Activated CD4-positive, alpha-beta T cell treated with anti-CD3 and anti-CD28 coated beads, Interleukin-2, amount 50 U/mL, for 16 hours (primary cell): ENCODE results near the gene PDLIM5.

Experiments
- DNase-seq: peaks from one replicate; pipeline ENCODE4 v3.0.0-alpha.2; 2020

Gene PDLIM5

DNA sequence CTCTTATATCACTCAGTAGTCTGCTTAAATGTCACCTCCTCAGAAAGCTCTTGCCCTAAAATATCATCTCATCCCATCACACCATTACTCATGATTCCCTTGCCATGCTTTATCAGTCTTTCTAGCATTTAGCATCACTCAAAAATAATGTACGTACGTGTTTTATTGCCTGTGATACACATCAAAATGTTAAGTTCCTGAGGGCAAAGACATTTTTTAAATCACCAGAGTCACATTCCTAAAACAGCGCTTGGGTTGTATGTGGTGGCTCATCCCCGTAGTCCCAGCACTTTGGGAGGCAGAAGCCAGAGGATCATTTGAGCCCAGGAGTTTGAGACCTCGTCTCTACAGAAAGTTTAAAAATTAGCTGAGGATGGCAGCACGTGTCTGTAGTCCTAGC, 21.3 kb upstream of the PDLIM5 start:
- no peak for DNase-seq

DNA sequence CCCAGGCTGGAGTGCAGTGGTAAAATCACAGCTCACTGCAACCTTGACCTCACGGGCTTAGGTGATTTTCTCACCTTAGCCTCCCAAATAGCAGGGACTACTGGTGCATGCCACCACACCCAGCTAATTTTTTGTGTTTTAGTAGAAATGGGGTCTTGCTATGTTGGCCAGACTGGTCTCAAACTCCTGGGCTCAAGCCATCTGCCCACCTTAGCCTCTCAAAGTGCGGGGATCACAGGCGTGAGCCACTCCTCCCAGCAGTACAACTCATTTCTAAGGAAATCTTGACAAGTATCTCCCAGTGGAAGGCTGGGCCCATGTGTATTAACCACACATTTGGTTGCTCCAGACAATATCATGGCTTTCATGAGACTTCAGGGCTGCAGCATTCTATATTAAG, 20.4 kb upstream of the PDLIM5 start:
- DNase-seq: no peak

DNA sequence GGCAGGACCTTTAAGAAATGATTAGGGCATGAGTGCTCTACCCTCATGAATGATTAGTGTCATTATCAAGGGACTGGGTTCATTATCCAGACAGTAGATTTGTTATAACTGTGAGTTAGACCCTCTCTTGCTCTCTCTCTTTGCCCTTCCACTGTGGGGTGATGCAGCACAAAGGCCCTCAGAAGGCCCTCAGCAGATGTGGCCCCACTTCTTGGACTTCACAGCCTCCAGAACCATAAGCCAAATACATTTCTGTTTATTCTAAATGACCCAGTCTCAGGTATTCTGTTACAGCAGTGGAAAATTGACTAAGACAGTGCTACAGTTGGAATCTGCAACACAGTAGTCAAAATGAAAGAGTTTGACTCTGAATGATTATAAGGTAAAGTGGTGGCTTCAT, 17.2 kb upstream of the PDLIM5 start:
- DNase-seq: no peak

DNA sequence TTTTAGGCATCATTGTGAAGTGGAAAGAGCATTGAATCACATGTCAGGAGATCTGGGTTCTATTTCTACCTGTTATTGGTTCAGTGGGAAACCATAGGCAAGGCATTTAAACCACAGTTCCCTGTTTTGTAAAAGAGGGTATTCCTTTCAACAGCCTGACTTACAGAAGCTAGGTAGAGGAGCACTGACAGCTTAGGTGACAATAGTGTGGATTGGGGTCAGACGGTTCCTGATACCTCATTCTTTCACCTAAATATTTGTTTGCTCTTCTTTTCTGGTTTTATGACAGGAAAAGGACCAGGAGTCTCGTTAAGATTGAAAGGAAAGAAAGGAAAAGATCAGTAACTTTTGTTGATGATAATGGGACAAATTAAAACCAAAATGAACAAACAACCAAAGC, 15.9 kb upstream of the PDLIM5 start:
- DNase-seq: no peak

DNA sequence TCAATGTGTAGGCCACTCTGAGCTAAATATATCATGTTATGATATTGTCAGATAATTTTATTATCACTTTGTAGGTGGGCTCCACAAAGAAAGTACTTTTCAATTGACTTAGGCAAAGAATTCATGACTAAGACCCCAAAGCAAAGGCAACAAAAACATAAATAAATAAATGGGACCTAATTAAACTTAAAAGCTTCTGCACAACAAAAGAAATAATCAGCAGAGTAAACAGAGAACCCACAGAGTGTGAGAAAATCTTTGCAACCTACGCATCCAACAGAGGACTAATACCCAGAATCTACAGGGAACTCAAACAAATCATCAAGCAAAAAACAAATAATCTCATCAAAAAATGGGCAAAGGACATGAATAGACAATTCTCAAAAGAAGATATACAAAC, 15.2 kb upstream of the PDLIM5 start:
- DNase-seq: no peak

DNA sequence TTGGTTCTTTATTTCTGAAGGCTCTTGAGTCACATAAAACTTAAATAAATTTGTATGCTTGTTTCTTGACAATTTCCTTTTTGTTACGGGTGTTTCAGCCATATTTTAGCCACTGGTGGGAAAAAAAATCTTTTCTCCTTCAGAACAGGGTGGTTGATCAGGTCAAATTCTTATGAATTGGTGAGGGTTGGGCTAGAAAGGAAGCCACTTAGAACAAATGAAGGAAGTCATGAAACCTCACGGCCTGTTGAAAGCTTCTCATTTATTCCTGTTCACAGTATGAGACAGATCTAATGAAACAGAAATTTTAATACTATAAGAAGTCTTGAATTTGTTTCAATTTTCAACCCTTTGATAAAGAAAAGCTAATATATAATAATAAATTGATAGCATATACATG, 12.1 kb upstream of the PDLIM5 start:
- DNase-seq: no peak

- DNase-seq: no peak
These were observed 9.9 kb upstream of the PDLIM5 start for GRCh38 chr4:94441838-94442237.

DNA sequence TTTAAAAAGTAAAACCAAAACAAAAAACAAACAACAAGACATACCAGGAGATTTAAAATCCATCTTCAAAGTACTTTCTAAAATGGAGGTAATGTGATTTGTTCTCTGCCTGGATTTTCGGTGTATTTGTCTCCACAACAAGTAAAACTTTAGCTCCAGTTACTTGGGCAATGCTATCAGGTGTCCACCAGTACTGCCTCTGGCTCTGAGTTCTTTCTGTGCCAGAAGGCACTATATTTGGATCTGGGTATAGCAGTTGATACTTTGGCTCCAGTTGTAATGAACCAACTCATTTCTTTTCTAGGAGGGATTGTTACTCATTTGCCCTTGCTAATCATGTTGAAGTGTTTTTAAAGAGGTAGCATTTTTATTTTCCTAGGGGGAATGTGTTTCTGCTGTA, 9.5 kb upstream of the PDLIM5 start:
- DNase-seq: no peak

- no peak for DNase-seq
These were observed 5.4 kb upstream of the PDLIM5 start for GRCh38 chr4:94446386-94446785.

- DNase-seq: no peak
These were observed 3.9 kb upstream of the PDLIM5 start for GRCh38 chr4:94447754-94448411.

- DNase-seq: no peak
These were observed 2.8 kb upstream of the PDLIM5 start for GRCh38 chr4:94448815-94449375.

- no peak for DNase-seq
These were observed 569 bp upstream of the PDLIM5 start for GRCh38 chr4:94451051-94451694.

GRCh38 chr4:94452476-94453371, 982 bp downstream of the PDLIM5 start:
- no peak for DNase-seq

GRCh38 chr4:94453391-94453963, 1.7 kb downstream of the PDLIM5 start:
- DNase-seq: no peak

DNA sequence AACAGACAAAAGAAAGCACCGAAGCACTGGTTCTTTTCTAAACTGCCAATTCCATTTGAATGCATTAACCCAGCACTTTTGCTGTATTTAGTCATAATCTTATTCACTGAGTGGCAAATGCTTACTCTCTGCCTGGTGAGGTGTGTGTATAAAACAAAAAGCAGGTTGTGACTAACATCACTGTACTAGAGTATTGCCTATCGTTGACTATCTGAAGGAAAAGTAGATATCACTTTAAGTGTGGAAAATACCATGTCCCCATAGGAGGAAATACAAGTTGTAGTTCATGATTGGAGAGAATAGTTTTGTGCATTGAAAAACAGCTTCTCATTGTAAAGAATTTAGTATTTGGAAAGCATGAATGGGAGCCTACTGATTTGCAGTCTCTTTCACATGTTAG, 2.7 kb downstream of the PDLIM5 start:
- DNase-seq: no peak

GRCh38 chr4:94455081-94455480, 3.3 kb downstream of the PDLIM5 start:
- no peak for DNase-seq

- DNase-seq: no peak
These were observed 6.0 kb downstream of the PDLIM5 start for GRCh38 chr4:94457692-94458106.

DNA sequence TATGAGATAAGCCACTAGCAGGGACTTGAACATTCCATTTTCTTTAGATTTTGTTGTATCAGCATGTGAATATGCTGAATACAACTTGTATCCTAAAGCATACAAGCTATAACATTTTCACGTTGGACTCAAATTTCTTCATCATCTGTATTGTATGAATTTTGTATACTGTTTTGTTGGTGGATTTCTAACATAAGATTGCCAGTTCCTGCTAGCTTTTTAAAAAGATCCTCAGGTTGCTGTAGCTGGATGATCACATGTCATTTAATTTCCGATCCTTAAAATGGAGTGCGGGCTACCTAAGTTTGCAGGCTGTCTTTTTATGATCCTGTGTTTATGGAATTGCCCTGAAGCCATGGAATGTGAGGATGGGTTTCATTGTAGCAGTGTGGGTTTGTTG, 6.9 kb downstream of the PDLIM5 start:
- no peak for DNase-seq

DNA sequence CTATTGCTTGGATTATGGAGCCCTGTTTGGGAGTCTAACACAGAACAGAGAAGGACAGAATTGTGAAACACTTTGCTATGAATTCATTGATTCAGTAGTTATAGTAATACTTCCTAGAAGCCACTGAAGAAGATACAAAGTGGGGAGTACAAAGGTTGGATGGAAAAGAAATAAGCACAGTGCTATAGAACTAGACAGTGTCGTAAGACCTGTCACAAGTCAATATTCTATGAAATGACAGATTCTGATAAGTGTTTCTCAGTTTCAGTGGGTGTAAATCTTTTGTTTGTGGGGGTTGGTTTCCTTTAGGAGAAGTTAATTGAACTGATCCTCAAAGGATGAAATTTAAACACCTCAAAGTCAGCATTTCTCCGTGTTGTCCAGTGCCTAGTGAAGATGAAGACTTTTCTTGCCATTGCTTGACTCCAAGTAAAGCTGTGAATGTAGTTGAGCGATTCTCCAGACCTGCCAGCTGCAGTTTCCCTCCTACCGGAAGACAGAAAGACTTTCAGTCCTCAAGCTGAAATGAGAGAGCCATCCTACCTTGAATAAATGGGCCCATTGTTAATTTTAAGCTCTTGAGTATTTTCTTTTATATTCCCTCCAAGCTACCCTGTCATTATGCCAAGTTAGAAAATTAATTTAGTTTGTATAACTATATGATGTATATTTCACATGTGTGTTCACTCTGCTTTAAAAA, 7.9 kb downstream of the PDLIM5 start:
- no peak for DNase-seq

DNA sequence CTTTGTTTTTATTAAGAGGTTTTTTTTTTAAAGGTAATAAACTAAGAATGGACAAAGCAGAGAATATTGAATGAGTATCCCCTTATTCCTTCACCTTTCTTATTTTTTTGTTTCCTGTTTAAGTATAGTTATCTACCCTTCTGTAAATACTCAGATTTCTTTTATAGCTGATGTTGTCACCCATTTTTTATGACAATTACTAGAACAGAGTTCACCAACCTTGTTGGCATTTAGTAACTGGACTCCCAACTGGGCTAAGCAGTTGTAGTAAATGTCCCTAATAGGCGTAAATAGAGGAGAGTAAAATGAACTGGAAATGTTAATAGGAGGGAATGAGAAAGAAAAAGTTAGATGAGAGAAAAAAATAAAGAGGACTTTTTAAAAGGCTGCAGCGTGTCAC, 9.8 kb downstream of the PDLIM5 start:
- no peak for DNase-seq

DNA sequence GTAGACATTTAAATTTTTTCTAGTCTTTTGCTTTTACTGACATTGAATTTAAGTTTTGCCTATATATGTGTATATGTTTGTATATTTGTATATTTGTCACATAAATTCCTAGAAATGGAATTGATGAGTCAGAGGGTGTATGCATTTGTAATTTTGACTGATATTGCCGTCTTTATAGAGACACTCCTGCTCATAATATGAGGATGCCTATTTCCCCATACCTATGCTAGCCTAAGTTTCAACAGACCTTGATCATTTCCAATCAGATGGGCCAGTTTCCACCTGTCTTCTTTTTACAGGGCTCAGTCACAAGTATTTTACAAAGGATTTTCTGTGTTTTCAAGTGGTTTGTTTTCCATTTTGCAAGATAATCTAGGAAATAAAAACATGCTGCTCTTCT, 10.8 kb downstream of the PDLIM5 start:
- DNase-seq: no peak

GRCh38 chr4:94463771-94464170, 12.0 kb downstream of the PDLIM5 start:
- no peak for DNase-seq

DNA sequence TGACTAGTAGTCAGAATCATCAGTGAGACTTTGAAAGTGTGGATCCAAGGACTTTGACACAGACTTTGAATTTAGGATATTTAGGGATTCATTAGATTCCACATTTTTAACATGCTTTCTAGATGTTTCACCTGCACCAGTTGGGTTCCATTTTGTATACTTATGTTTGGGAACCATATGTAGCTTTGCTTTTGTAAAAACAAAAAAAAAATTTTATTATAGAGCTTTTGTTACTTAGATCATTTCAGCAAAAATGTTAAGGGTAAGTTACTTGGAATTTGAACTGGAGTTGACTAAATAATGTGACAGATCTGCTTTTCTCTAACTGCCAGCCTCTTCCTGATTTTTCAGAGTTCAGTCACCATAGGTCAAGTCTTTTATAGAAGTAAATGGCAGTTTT, 14.6 kb downstream of the PDLIM5 start:
- DNase-seq: no peak
